ENCODE results near the gene PSKH1.

Gene PSKH1

GRCh38 chr16:67940446-67941089, 47.5 kb downstream of the PSKH1 start:
- no peak for DNase-seq (ENCODE audit: low read depth)

GRCh38 chr16:67941469-67942199, 48.6 kb downstream of the PSKH1 start:
- DNase-seq (ENCODE audit: low read depth): no peak

- peak; percentile 30 for DNase-seq (ENCODE audit: low read depth)
Measured at GRCh38 chr16:67942200-67942509, 49.1 kb downstream of the PSKH1 start.

GRCh38 chr16:67942510-67943255, 49.6 kb downstream of the PSKH1 start:
- DNase-seq (ENCODE audit: low read depth): no peak

- DNase-seq (ENCODE audit: low read depth): no peak
Measured at GRCh38 chr16:67943256-67943618, 50.2 kb downstream of the PSKH1 start.

GRCh38 chr16:67943619-67944504, 50.8 kb downstream of the PSKH1 start, which contains the start of gene LCAT:
Gene LCAT, minus strand, starts transcription at chr16:67944120. Its CDS starts 19 bp downstream, at chr16:67944101.
- DNase-seq (ENCODE audit: low read depth): no peak

GRCh38 chr16:67944690-67945391, 51.8 kb downstream of the PSKH1 start:
- DNase-seq (ENCODE audit: low read depth): no peak

GRCh38 chr16:67945392-67945933, 52.4 kb downstream of the PSKH1 start:
- DNase-seq (ENCODE audit: low read depth): no peak

GRCh38 chr16:67946128-67946569, 53.1 kb downstream of the PSKH1 start:
- DNase-seq (ENCODE audit: low read depth): no peak

- DNase-seq (ENCODE audit: low read depth): no peak
Measured at GRCh38 chr16:67946966-67947558, 54.0 kb downstream of the PSKH1 start.

- no peak for DNase-seq (ENCODE audit: low read depth)
Measured at GRCh38 chr16:67948015-67948414, 55.0 kb downstream of the PSKH1 start.

- no peak for DNase-seq (ENCODE audit: low read depth)
Measured at GRCh38 chr16:67949645-67950044, 56.6 kb downstream of the PSKH1 start.

GRCh38 chr16:67950335-67950843, 57.3 kb downstream of the PSKH1 start:
- DNase-seq (ENCODE audit: low read depth): no peak

GRCh38 chr16:67951485-67951884, 58.4 kb downstream of the PSKH1 start:
- no peak for DNase-seq (ENCODE audit: low read depth)

GRCh38 chr16:67953641-67954375, 60.8 kb downstream of the PSKH1 start:
- DNase-seq (ENCODE audit: low read depth): no peak

GRCh38 chr16:67954421-67955196, 61.6 kb downstream of the PSKH1 start:
- no peak for DNase-seq (ENCODE audit: low read depth)

- DNase-seq (ENCODE audit: low read depth): no peak
Measured at GRCh38 chr16:67957622-67958021, 64.6 kb downstream of the PSKH1 start.

GRCh38 chr16:67959536-67960329, 66.7 kb downstream of the PSKH1 start:
- no peak for DNase-seq (ENCODE audit: low read depth)
